HepG2 (cell line): Measurements from ENCODE around the gene TPX2. TPM values are rescaled to one million over a fixed set of nuclear protein-coding genes. Genes with fewer than 3 reads are reported as not detected.

Experiments used
- ATAC-seq: fragments of 200-7000 bp; cut with Tn5 transposase; 3 replicates; pipeline ENCODE4 v1.9.1; 2020; ENCODE audit warnings: mild to moderate bottlenecking, moderate library complexity
- BruUV-seq: library from RNA; stranded (reverse); fragments of 400-500 nt; replicated peaks from 2 replicates; lab custom pipeline; 2021; lab: Mats Ljungman, UMichigan
- CTCF ChIA-PET: fragments of 300-600 bp; formaldehyde crosslinking; extraction: SDS; loops from one replicate; lab custom pipeline; 2021; ENCODE audit warnings: low total read pairs, inconsistent platforms, low intra/inter-chr PET ratio; lab: Yijun Ruan, JAX
- POLR2A ChIA-PET: fragments of 350-600 bp; sonication (Branson Sonifier 250); formaldehyde crosslinking; loops from one replicate; lab custom pipeline; 2020; ENCODE audit warnings: antibody characterized with exemption, inconsistent platforms; lab: Yijun Ruan, JAX
- DNase-seq: peaks from one replicate; pipeline ENCODE4 v3.0.0-alpha.2; 2015; ENCODE audit warnings: low spot score
- FAIRE-seq: peaks from 3 replicates; lab custom pipeline; 2011; peaks lifted over from hg19 to GRCh38; lab: Jason Lieb, UNC
- H2AFZ ChIP-seq: one replicate; pipeline ENCODE4 v1.6.1; 2011; ENCODE audit warnings: low read length, inconsistent platforms
- H3K27ac ChIP-seq: fragments of 300-600 bp; 3 replicates; pipeline ENCODE4 v1.8.0; 2011; ENCODE audit warnings: mixed run types, mild to moderate bottlenecking, mixed read lengths, low read length, inconsistent platforms; ENCODE audit not compliant: insufficient read depth; ENCODE audit errors: extremely low read length
- H3K27me3 ChIP-seq, 2 experiments: fragments of 200-600 bp in 1 of 2; 2 replicates in 1 of 2; 3 replicates in 1 of 2; pipeline versions ENCODE4 v1.6.0 to v1.8.0; 2011; ENCODE audit warnings: low read length in 2 of 2, mild to moderate bottlenecking in 2 of 2, moderate library complexity in 2 of 2, inconsistent platforms in 1 of 2; ENCODE audit not compliant: insufficient read depth in 2 of 2, control insufficient read depth in 1 of 2
- H3K36me3 ChIP-seq, 2 experiments: fragments of 200-600 bp in 1 of 2; replicated peaks in 1 of 2; 2 replicates in 1 of 2; 3 replicates in 1 of 2; pipeline versions ENCODE4 v1.5.1 to v1.8.0; 2011; ENCODE audit warnings: low read length in 2 of 2, inconsistent platforms in 1 of 2; ENCODE audit not compliant: insufficient read depth in 2 of 2, control insufficient read depth in 1 of 2
- H3K4me1 ChIP-seq: 2 replicates; pipeline ENCODE4 v1.5.1; 2012; ENCODE audit warnings: low read length, inconsistent platforms; ENCODE audit not compliant: insufficient read depth
- H3K4me2 ChIP-seq: 2 replicates; pipeline ENCODE4 v1.6.0; 2011; ENCODE audit warnings: low read depth, low read length, inconsistent platforms
- H3K4me3 ChIP-seq, 3 experiments: fragments of 200-600 bp in 1 of 3; sonication (generic), shearing (Covaris generic) in 1 of 3; replicated peaks in 1 of 3; 2 replicates each; pipeline ENCODE4 v1.5.1; 2011 to 2016; ENCODE audit warnings: low read length in 3 of 3, inconsistent platforms in 2 of 3, low read depth in 2 of 3, mild to moderate bottlenecking in 2 of 3, control low read depth in 1 of 3, mixed read lengths in 1 of 3; ENCODE audit not compliant: insufficient read depth in 1 of 3
- H3K79me2 ChIP-seq: one replicate; pipeline ENCODE4 v1.6.1; 2011; ENCODE audit warnings: low read length, inconsistent platforms; ENCODE audit not compliant: insufficient read depth
- H3K9ac ChIP-seq: 2 replicates; pipeline ENCODE4 v1.6.0; 2011; ENCODE audit warnings: mild to moderate bottlenecking, low read depth, low read length, inconsistent platforms; ENCODE audit not compliant: insufficient read depth
- H3K9me3 ChIP-seq: 2 replicates; pipeline ENCODE4 v1.5.1; 2012; ENCODE audit warnings: mild to moderate bottlenecking, low read length
- H4K20me1 ChIP-seq: 2 replicates; pipeline ENCODE4 v1.6.0; 2011; ENCODE audit warnings: inconsistent platforms, mild to moderate bottlenecking, low read length, moderate library complexity; ENCODE audit not compliant: insufficient read depth
- ARHGAP35 ChIP-seq: sonication (generic); formaldehyde crosslinking; IDR thresholded peaks from 2 replicates; pipeline ENCODE4 v1.9.0; 2022; ENCODE audit warnings: mild to moderate bottlenecking, inconsistent platforms, moderate library complexity, missing genetic modification reagents, borderline replicate concordance
- CEBPB ChIP-seq: IDR thresholded peaks from 2 replicates; pipeline ENCODE4 v1.6.1; 2011; ENCODE audit warnings: low read depth, low read length, improper control_type of control experiment, borderline replicate concordance
- CENPBD1 ChIP-seq: sonication (generic); formaldehyde crosslinking; IDR thresholded peaks from 2 replicates; pipeline ENCODE4 v1.8.0; 2022; ENCODE audit warnings: missing genetic modification reagents, low read depth, mild to moderate bottlenecking, borderline replicate concordance
- DPF2 ChIP-seq: sonication (generic); formaldehyde crosslinking; IDR thresholded peaks from 2 replicates; pipeline ENCODE4 v1.4.0; 2020; ENCODE audit warnings: mild to moderate bottlenecking, low read depth, missing genetic modification reagents, borderline replicate concordance
- HBP1 ChIP-seq: IDR thresholded peaks from 2 replicates; pipeline ENCODE4 v1.6.1; 2016; ENCODE audit warnings: low read depth, control low read depth
- HNF4A ChIP-seq: sonication (generic); formaldehyde crosslinking; IDR thresholded peaks from 2 replicates; pipeline ENCODE4 v1.4.0; 2020; ENCODE audit warnings: missing genetic modification reagents
- HNF4G ChIP-seq, 2 experiments: sonication (generic) in 1 of 2; formaldehyde crosslinking in 1 of 2; IDR thresholded peaks; 2 replicates each; pipeline versions ENCODE4 v1.4.0 to v1.6.1; 2011 to 2020; ENCODE audit warnings: borderline replicate concordance in 2 of 2, low read depth in 2 of 2, mild to moderate bottlenecking in 2 of 2, low read length in 1 of 2, missing genetic modification reagents in 1 of 2, moderate library complexity in 1 of 2
- HOXA5 ChIP-seq: sonication (generic); formaldehyde crosslinking; IDR thresholded peaks from 2 replicates; pipeline ENCODE4 v1.4.0; 2020; ENCODE audit warnings: missing genetic modification reagents
- IKZF1 ChIP-seq: fragments of 450-650 bp; IDR thresholded peaks from 2 replicates; pipeline ENCODE4 v1.7.1; 2016
- MAF1 ChIP-seq: sonication (generic); formaldehyde crosslinking; IDR thresholded peaks from 2 replicates; pipeline ENCODE4 v1.5.0; 2020; ENCODE audit warnings: missing genetic modification reagents, borderline replicate concordance
- SIN3B ChIP-seq: fragments of 150-350 bp; IDR thresholded peaks from 2 replicates; pipeline ENCODE4 v1.6.1; 2014; ENCODE audit warnings: low read length
- SSRP1 ChIP-seq: IDR thresholded peaks from 2 replicates; pipeline ENCODE4 v1.6.1; 2016; ENCODE audit warnings: control low read depth
- ZBTB25 ChIP-seq: IDR thresholded peaks from 2 replicates; pipeline ENCODE4 v1.6.1; 2018; ENCODE audit warnings: missing genetic modification reagents
- ZGPAT ChIP-seq: IDR thresholded peaks from 2 replicates; pipeline ENCODE4 v1.6.1; 2016; ENCODE audit warnings: mild to moderate bottlenecking
- ZNF883 ChIP-seq: sonication (generic); formaldehyde crosslinking; IDR thresholded peaks from 2 replicates; pipeline ENCODE4 v1.5.1; 2020; ENCODE audit warnings: mild to moderate bottlenecking, missing genetic modification reagents; ENCODE audit errors: not compliant biosample characterization
- WGBS: methylation state at CpG from one replicate; pipeline ENCODE4 v1.1.6; 2017; ENCODE audit warnings: low lambda C conversion rate; 5-methylcytosine and 5-hydroxymethylcytosine counted together
- in situ Hi-C: cut with HindIII; loops from 2 replicates; pipeline ENCODE4 v1.10.0; 2017; ENCODE audit warnings: low pct_unique_long_range_greater_than_20kb; ENCODE audit not compliant: extremely low pct_ligation_motif_present
- intact Hi-C: fragments of 100-400 bp; cut with micrococcal nuclease; formaldehyde crosslinking; loops from one replicate; pipeline ENCODE4 v1.10.0; 2022; ENCODE audit not compliant: unreplicated experiment
- polyA plus RNA-seq, 8 experiments: library from polyadenylated mRNA; depleted of rRNA in 3 of 8; stranded (reverse) in 7 of 8; unstranded in 1 of 8; fragments of >200 nt; fragmentation: Illumina TruSeq in 4 of 8; extraction: Trizol in 4 of 8; gene quantifications; 2 replicates each; pipeline versions ENCODE4 v1.2.1 to v1.2.3, GENCODE V29; 2011 to 2016; ENCODE audit warnings: low read depth in 4 of 8, missing spikeins in 1 of 8, mixed read lengths in 1 of 8; ENCODE audit not compliant: insufficient read depth in 1 of 8
- total RNA-seq, 5 experiments: library from RNA; depleted of rRNA; stranded (reverse); fragments of >200 nt; fragmentation: Illumina TruSeq; extraction: Trizol; gene quantifications; 2 replicates each; pipeline ENCODE4 v1.2.3, GENCODE V29; 2016; ENCODE audit warnings: low read depth in 1 of 5
- TF ChIP-seq, protein P1 (sequence below): sonication (generic); formaldehyde crosslinking; IDR thresholded peaks from 2 replicates; pipeline ENCODE4 v1.4.0; 2020; ENCODE audit warnings: mild to moderate bottlenecking, missing genetic modification reagents

TPX2 gene
- total and polyA plus RNA-seq, 2 of the 13 experiments (the other 11 are each of a cell fraction or from before 2014, with no cell fraction given) = 34.3 to 124 TPM

GRCh38 chr20:31723319-31724078, 15.6 kb upstream of the TPX2 start (continued):
- peak; percentile 53; the same call in 1 of the 2 replicates for TF ChIP-seq HNF4G (IDR thresholded peaks at IDR 0.05; ENCODE audit: borderline replicate concordance, low read depth, low read length)
- peak; percentile 78 for TF ChIP-seq HNF4G (CRISPR knock-in tag; IDR thresholded peaks at IDR 0.05; ENCODE audit: borderline replicate concordance, low read depth)
- no peak for TF ChIP-seq CEBPB
- TF ChIP-seq, all 625 proteins: peak for 441

DNA sequence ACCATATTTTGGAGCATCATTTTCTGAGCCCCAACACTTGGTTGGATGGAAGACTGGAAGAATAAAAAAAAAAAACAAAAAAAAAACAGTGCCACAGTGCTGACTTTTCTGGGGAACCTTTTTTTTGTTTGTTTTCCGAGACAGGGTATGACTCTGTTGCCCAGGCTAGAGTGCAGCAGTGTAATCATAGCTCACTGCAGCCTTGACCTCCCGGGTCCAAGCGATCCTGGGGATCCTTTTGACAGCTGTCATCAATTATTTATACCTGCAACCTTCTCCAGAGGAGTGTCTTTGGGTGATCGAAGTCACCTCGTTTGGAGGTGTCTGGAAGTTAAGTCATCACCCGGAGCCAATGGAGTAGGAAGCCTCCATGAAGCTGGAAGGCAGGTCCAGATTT, 7.8 kb upstream of the TPX2 start:
- H2AFZ ChIP-seq = no peak overlapping the region
- POLR2A ChIA-PET = interaction anchor here (0.9 to 2.5 kb wide), 9 partner anchors 8 to 123 kb away, joined by 3 to 12 read pairs (median 4); partner anchors contain the start of genes BCL2L1 and TPX2
- TF ChIP-seq DPF2 (CRISPR knock-in tag) (0 out of 2 replicates have a peak, but pooled peaks have one; percentile 42), HOXA5 (peak; percentile 59; the same call in 1 of the 2 replicates), ZGPAT (CRISPR knock-in tag) (peak; percentile 32; the same call in 1 of the 2 replicates), IKZF1 (no peak), MAF1 (CRISPR knock-in tag) (no peak), ZBTB25 (CRISPR knock-in tag) (0 out of 2 replicates have a peak, but pooled peaks have one; percentile 10), SSRP1 (CRISPR knock-in tag) (0 out of 2 replicates have a peak, but pooled peaks have one; percentile 43), SIN3B (no peak), HNF4A (CRISPR knock-in tag) (peak; percentile 51; the same call in 1 of the 2 replicates), CENPBD1 (CRISPR knock-in tag) (no peak), ZNF883 (no peak), ARHGAP35 (CRISPR knock-in tag) (no peak), HBP1 (CRISPR knock-in tag) (0 out of 2 replicates have a peak, but pooled peaks have one; percentile 62)
- TF ChIP-seq, protein P1, sequence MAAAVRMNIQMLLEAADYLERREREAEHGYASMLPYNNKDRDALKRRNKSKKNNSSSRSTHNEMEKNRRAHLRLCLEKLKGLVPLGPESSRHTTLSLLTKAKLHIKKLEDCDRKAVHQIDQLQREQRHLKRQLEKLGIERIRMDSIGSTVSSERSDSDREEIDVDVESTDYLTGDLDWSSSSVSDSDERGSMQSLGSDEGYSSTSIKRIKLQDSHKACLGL (CRISPR knock-in tag) = no peak

More for the DNA sequence above, 7.8 kb upstream of the TPX2 start:
- CTCF ChIA-PET = no interaction called here
- peak overlapping the region; percentile 53; the same call in 1 of the 2 replicates for H3K9ac ChIP-seq
- DNase-seq = no peak
- H3K27ac ChIP-seq = peak overlapping the region; percentile 50
- H3K4me3 ChIP-seq = peak overlapping the region; percentile 41 to 56 (median 51)
- peak overlapping the region; percentile 90 for H3K4me2 ChIP-seq
- H4K20me1 ChIP-seq = no peaks in the 10 kb centered on the region
- H3K4me1 ChIP-seq = peaks cover 48% of the 10 kb centered on the region
- in situ Hi-C loops (no loop called here), intact Hi-C loops (no loop called here)
- no peaks in the 10 kb centered on the region for H3K9me3 ChIP-seq
- FAIRE-seq = no peak
- H3K27me3 ChIP-seq = no peaks in the 10 kb centered on the region
- no TSS peak for BruUV-seq
- no peaks in the 10 kb centered on the region for H3K79me2 ChIP-seq
- 6% methylated on average over 6 of the region's 6 CpGs for WGBS
- peak; percentile 61 for ATAC-seq
- H3K36me3 ChIP-seq = no peaks in the 10 kb centered on the region
